IMR-90 (cell line): ENCODE data around the gene MED17. TPM values are rescaled to one million over a fixed set of nuclear protein-coding genes. Genes with fewer than 3 reads are reported as not detected.
"Not testable (repeated sequence)": the region's sequence is repeated elsewhere in the genome, so short reads cannot be mapped to it uniquely, and the experiment has no call there.

Experiments
- ATAC-seq: fragments of 200-7000 bp; cut with Tn5 transposase; 2 replicates; pipeline ENCODE4 v1.9.1; 2020; ENCODE audit warnings: low read depth, mild to moderate bottlenecking, moderate library complexity
- BruUV-seq: library from RNA; stranded (reverse); fragments of 400-500 nt; replicated peaks from 2 replicates; lab custom pipeline; 2021; lab: Mats Ljungman, UMichigan
- CTCF ChIA-PET: fragments of 300-600 bp; formaldehyde crosslinking; extraction: SDS; loops from one replicate; lab custom pipeline; 2021; ENCODE audit warnings: antibody characterized with exemption; lab: Yijun Ruan, JAX
- POLR2A ChIA-PET: fragments of 300-600 bp; sonication (Branson Sonifier 250); formaldehyde crosslinking; loops from one replicate; lab custom pipeline; 2022; ENCODE audit warnings: antibody characterized with exemption; ENCODE audit not compliant: unreplicated experiment; lab: Charles Lee
- DNase-seq: peaks from one replicate; pipeline ENCODE4 v3.0.0; 2013
- H2AFZ ChIP-seq: replicated peaks from 2 replicates; pipeline ENCODE3; 2013; ENCODE audit warnings: low read length, mild to moderate bottlenecking; ENCODE audit not compliant: poor library complexity
- H2AK5ac ChIP-seq: 2 replicates; pipeline ENCODE4 v1.6.1; 2013; ENCODE audit warnings: low read depth, low read length, inconsistent platforms
- H2AK9ac ChIP-seq: replicated peaks from 2 replicates; pipeline ENCODE3; 2013; ENCODE audit warnings: mild to moderate bottlenecking, low read depth, low read length, moderate library complexity; ENCODE audit not compliant: poor library complexity
- H2BK120ac ChIP-seq: 2 replicates; pipeline ENCODE4 v1.6.1; 2013; ENCODE audit warnings: low read depth, low read length, inconsistent platforms
- H2BK15ac ChIP-seq: 3 replicates; pipeline ENCODE4 v1.6.1; 2013; ENCODE audit warnings: low read depth, low read length, inconsistent platforms
- H2BK20ac ChIP-seq: 2 replicates; pipeline ENCODE4 v1.6.1; 2013; ENCODE audit warnings: low read depth, mild to moderate bottlenecking, inconsistent platforms, low read length, moderate library complexity
- H2BK5ac ChIP-seq: 2 replicates; pipeline ENCODE4 v1.6.1; 2013; ENCODE audit warnings: mild to moderate bottlenecking, low read depth, low read length, inconsistent platforms; ENCODE audit not compliant: poor library complexity, severe bottlenecking
- H3K14ac ChIP-seq: replicated peaks from 2 replicates; pipeline ENCODE4 v1.6.1; 2013; ENCODE audit warnings: low read depth, low read length, inconsistent platforms
- H3K18ac ChIP-seq: 2 replicates; pipeline ENCODE4 v1.6.1; 2013; ENCODE audit warnings: low read depth, low read length, control low read depth
- H3K23ac ChIP-seq: 2 replicates; pipeline ENCODE4 v1.6.1; 2013; ENCODE audit warnings: low read depth, low read length, inconsistent platforms
- H3K27ac ChIP-seq: 2 replicates; pipeline ENCODE4 v1.5.1; 2013; ENCODE audit warnings: mild to moderate bottlenecking, control low read depth, low read length; ENCODE audit not compliant: insufficient read depth
- H3K27me3 ChIP-seq: 2 replicates; pipeline ENCODE4 v1.6.1; 2013; ENCODE audit warnings: low read length; ENCODE audit not compliant: control insufficient read depth, insufficient read depth
- H3K36me3 ChIP-seq: 2 replicates; pipeline ENCODE4 v1.6.1; 2013; ENCODE audit warnings: low read length, mixed read lengths; ENCODE audit not compliant: control insufficient read depth, insufficient read depth
- H3K4ac ChIP-seq: 2 replicates; pipeline ENCODE4 v1.6.1; 2013; ENCODE audit warnings: low read depth, low read length, inconsistent platforms
- H3K4me1 ChIP-seq: 2 replicates; pipeline ENCODE4 v1.6.1; 2013; ENCODE audit warnings: low read length, mixed read lengths; ENCODE audit not compliant: control insufficient read depth, insufficient read depth
- H3K4me2 ChIP-seq: 2 replicates; pipeline ENCODE4 v1.6.1; 2013; ENCODE audit warnings: low read depth, mild to moderate bottlenecking, control low read depth, low read length, moderate library complexity
- H3K4me3 ChIP-seq: 2 replicates; pipeline ENCODE4 v1.5.1; 2013; ENCODE audit warnings: low read depth, mild to moderate bottlenecking, control low read depth, low read length, moderate library complexity; ENCODE audit not compliant: insufficient read depth
- H3K56ac ChIP-seq: 2 replicates; pipeline ENCODE4 v1.6.1; 2013; ENCODE audit warnings: low read length, inconsistent platforms; ENCODE audit not compliant: insufficient read depth; ENCODE audit errors: extremely low read depth
- H3K79me1 ChIP-seq, 2 experiments: 2 replicates each; pipeline ENCODE4 v1.6.1; 2013; ENCODE audit warnings: low read length in 2 of 2, inconsistent platforms in 1 of 2, low read depth in 1 of 2
- H3K9ac ChIP-seq: 2 replicates; pipeline ENCODE4 v1.6.1; 2013; ENCODE audit warnings: low read depth, low read length, control low read depth
- H3K9me1 ChIP-seq: 2 replicates; pipeline ENCODE4 v1.6.1; 2013; ENCODE audit warnings: low read length, inconsistent platforms; ENCODE audit not compliant: insufficient read depth
- H3K9me3 ChIP-seq: 2 replicates; pipeline ENCODE4 v1.6.1; 2013; ENCODE audit warnings: low read length; ENCODE audit not compliant: control insufficient read depth, insufficient read depth
- H4K20me1 ChIP-seq: 2 replicates; pipeline ENCODE4 v1.6.1; 2013; ENCODE audit warnings: low read length, inconsistent platforms; ENCODE audit not compliant: insufficient read depth
- H4K5ac ChIP-seq: 2 replicates; pipeline ENCODE4 v1.6.1; 2013; ENCODE audit warnings: mild to moderate bottlenecking, low read depth, low read length, control low read depth
- H4K8ac ChIP-seq, 2 experiments: 2 replicates each; pipeline ENCODE4 v1.6.1; 2013; ENCODE audit warnings: low read depth in 2 of 2, low read length in 2 of 2, control low read depth in 1 of 2, inconsistent platforms in 1 of 2
- H4K91ac ChIP-seq: 2 replicates; pipeline ENCODE4 v1.6.1; 2013; ENCODE audit warnings: low read depth, low read length, inconsistent platforms; ENCODE audit not compliant: insufficient read depth
- MAFK ChIP-seq: IDR thresholded peaks from 2 replicates; pipeline ENCODE4 v1.6.1; 2012; ENCODE audit warnings: low read depth, low read length, improper control_type of control experiment
- RAD21 ChIP-seq: IDR thresholded peaks from 2 replicates; pipeline ENCODE4 v1.6.1; 2012; ENCODE audit warnings: low read length, improper control_type of control experiment
- WGBS, 2 experiments: methylation state at CpG; one replicate each; pipeline versions ENCODE4 v1.1.5 to v1.1.7; 2013; ENCODE audit warnings: missing lambda C conversion rate in 2 of 2; ENCODE audit not compliant: insufficient read length in 1 of 2; ENCODE audit errors: extremely low coverage in 2 of 2; 5-methylcytosine and 5-hydroxymethylcytosine counted together
- dilution Hi-C: fragments of 300-500 bp; cut with HindIII; formaldehyde crosslinking; loops from one replicate; pipeline ENCODE4 v1.14.3; 2018; ENCODE audit warnings: low sequenced_read_pairs; ENCODE audit not compliant: unreplicated experiment
- in situ Hi-C: fragments of 300-500 bp; cut with MboI; formaldehyde crosslinking; loops from 3 replicates; pipeline ENCODE4 v1.14.3; 2019; ENCODE audit warnings: low sequenced_read_pairs, inconsistent platforms, mixed read lengths
- intact Hi-C: fragments of 100-400 bp; cut with micrococcal nuclease; formaldehyde crosslinking; loops from 2 replicates; pipeline ENCODE4 v1.10.0; 2022
- polyA plus RNA-seq, 3 experiments: library from polyadenylated mRNA; depleted of rRNA; stranded (reverse); fragments of >200 nt; gene quantifications; 2 replicates each; pipeline ENCODE4 v1.2.3, GENCODE V29; 2012; ENCODE audit warnings: low replicate concordance in 1 of 3
- total RNA-seq: library from RNA; depleted of rRNA; stranded (reverse); fragments of >200 nt; gene quantifications from 2 replicates; pipeline ENCODE4 v1.2.3, GENCODE V29; 2012
- TF ChIP-seq, protein P1 (sequence below): fragments of 150-350 bp; IDR thresholded peaks from 2 replicates; pipeline ENCODE4 v1.6.1; 2017; ENCODE audit warnings: mild to moderate bottlenecking, antibody characterized with exemption, low read length, low read depth

Gene MED17
- total and polyA plus RNA-seq, 2 of the 4 experiments (the other 2 are of a cell fraction) = 20.0 to 23.3 TPM

DNA sequence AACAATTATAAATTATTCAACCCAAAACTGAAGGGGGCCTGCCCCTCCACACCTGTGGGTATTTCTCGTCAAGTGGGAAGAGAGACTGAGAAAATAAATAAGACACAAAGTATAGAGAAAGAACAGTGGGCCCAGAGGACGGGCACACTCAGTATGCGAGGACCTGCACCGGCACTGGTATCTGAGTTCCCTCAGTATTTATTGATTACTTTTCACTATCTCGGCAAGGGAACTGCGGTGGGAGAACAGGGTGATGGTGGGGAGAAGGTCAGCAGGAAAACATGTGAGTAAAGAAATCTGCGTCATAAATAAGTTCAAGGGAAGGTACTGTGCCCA is 39.4 kb upstream of the MED17 start:
- 0 out of 2 replicates have a peak overlapping the region, but pooled peaks have one; percentile 6 for H3K4me2 ChIP-seq
- in situ Hi-C loops = no loop called here

DNA sequence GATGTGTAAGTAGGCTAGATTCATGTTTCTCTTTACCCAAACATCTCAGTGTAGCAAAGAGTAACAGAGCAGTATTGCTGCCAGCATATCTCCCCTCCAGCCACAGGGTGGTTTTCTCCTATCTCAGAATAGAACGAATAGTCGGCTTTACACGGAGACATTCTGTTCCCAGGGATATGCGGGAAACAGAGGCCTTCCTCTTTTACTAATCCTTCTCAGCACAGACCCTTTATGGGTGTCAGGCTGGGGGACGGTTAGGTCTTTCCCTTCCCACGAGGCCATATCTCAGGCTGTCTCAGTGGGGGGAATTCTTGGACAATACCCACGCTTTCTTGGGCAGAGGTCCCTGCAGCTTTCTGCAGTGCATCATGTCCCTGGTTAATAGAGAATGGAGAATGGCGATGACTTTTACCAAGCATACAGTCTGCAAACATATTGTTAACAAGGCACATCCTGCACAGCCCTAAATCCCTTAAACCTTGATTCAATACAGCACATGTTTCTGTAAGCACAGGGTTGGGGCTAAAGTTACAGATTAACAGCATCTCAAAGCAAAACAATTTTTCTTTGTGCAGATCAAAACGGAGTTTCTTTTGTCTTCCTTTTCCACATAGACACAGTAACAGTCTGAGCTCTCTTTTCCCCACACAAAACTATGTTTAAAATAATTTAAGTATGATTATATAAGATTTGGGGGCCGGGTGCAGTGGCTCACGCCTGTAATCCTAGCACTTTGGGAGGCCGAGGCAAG is 38.9 kb upstream of the MED17 start:
- POLR2A ChIA-PET, dilution Hi-C loops, H4K91ac ChIP-seq, ATAC-seq, H3K9me3 ChIP-seq, H2BK5ac ChIP-seq, H3K9me1 ChIP-seq, H3K18ac ChIP-seq, H2AK9ac ChIP-seq, in situ Hi-C loops, H3K27me3 ChIP-seq, intact Hi-C loops, H3K27ac ChIP-seq, BruUV-seq, H2AK5ac ChIP-seq, H3K4me1 ChIP-seq, H3K4ac ChIP-seq, CTCF ChIA-PET, H3K14ac ChIP-seq, H4K20me1 ChIP-seq, H4K8ac ChIP-seq, H3K9ac ChIP-seq, H3K23ac ChIP-seq, H2BK20ac ChIP-seq, H2BK15ac ChIP-seq, H4K5ac ChIP-seq, H3K56ac ChIP-seq, H2BK120ac ChIP-seq, H2AFZ ChIP-seq, H3K4me3 ChIP-seq: not testable (repeated sequence)
- peaks cover 12% of the 10 kb centered on the region for H3K36me3 ChIP-seq
- peak overlapping the region; percentile 6; the same call in 1 of the 2 replicates for H3K4me2 ChIP-seq
- DNase-seq = peak; percentile 21
- WGBS, 2 experiments = no CpG with 5 or more reads among the region's 12 CpGs
- peaks cover 7 to 30% of the 10 kb centered on the region in 2 experiments for H3K79me1 ChIP-seq

More for the DNA sequence above, 39.4 kb upstream of the MED17 start:
- Histone ChIP-seq H3K18ac (no peak overlapping the region), H2AK5ac (no peak overlapping the region), H3K36me3 (peaks cover 16% of the 10 kb centered on the region), H4K5ac (no peak overlapping the region), H3K4ac (no peak overlapping the region), H3K27me3 (no peaks in the 10 kb centered on the region), H3K9me1 (0 out of 2 replicates have a peak, but pooled peaks cover 2% of the 10 kb centered on the region), H3K79me1 (peaks cover 7 to 30% of the 10 kb centered on the region in 2 experiments), H3K9ac (no peak overlapping the region), H3K14ac (no peak overlapping the region), H3K23ac (no peak overlapping the region), H3K56ac (no peak overlapping the region), H2BK20ac (no peak overlapping the region), H2AFZ (peak overlapping the region; percentile 43), H3K27ac (no peak overlapping the region), H4K8ac (no peak overlapping the region), H3K9me3 (no peaks in the 10 kb centered on the region), H4K91ac (no peak overlapping the region), H3K4me1 (no peaks in the 10 kb centered on the region), H2AK9ac (no peak overlapping the region), H4K20me1 (peaks cover 7% of the 10 kb centered on the region), H3K4me3 (no peak overlapping the region), H2BK120ac (no peak overlapping the region), H2BK5ac (no peak overlapping the region), H2BK15ac (no peak overlapping the region)
- no TSS peak for BruUV-seq
- ChIA-PET CTCF (no interaction called here), POLR2A (no interaction called here)
- no peak for ATAC-seq
- dilution Hi-C loops (no loop called here), intact Hi-C loops (no loop called here)
- no CpG with 5 or more reads among the region's 7 CpGs for WGBS, 2 experiments
- no peak for DNase-seq
- TF ChIP-seq RAD21 (no peak), MAFK (no peak)
- TF ChIP-seq, protein P1, sequence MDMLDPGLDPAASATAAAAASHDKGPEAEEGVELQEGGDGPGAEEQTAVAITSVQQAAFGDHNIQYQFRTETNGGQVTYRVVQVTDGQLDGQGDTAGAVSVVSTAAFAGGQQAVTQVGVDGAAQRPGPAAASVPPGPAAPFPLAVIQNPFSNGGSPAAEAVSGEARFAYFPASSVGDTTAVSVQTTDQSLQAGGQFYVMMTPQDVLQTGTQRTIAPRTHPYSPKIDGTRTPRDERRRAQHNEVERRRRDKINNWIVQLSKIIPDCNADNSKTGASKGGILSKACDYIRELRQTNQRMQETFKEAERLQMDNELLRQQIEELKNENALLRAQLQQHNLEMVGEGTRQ = no peak
